Endothelial cell of coronary artery (primary cell): ENCODE data around the gene PARP3. TPM values are rescaled to one million over a fixed set of nuclear protein-coding genes. Genes with fewer than 3 reads are reported as not detected.

Experiments used
- total RNA-seq: library from RNA; depleted of rRNA; stranded (reverse); fragments of >200 nt; gene quantifications from 2 replicates; pipeline ENCODE4 v1.2.3, GENCODE V29; 2014

Gene PARP3
- 7.8 and 12.4 TPM in 2 replicates for total RNA-seq

DNA sequence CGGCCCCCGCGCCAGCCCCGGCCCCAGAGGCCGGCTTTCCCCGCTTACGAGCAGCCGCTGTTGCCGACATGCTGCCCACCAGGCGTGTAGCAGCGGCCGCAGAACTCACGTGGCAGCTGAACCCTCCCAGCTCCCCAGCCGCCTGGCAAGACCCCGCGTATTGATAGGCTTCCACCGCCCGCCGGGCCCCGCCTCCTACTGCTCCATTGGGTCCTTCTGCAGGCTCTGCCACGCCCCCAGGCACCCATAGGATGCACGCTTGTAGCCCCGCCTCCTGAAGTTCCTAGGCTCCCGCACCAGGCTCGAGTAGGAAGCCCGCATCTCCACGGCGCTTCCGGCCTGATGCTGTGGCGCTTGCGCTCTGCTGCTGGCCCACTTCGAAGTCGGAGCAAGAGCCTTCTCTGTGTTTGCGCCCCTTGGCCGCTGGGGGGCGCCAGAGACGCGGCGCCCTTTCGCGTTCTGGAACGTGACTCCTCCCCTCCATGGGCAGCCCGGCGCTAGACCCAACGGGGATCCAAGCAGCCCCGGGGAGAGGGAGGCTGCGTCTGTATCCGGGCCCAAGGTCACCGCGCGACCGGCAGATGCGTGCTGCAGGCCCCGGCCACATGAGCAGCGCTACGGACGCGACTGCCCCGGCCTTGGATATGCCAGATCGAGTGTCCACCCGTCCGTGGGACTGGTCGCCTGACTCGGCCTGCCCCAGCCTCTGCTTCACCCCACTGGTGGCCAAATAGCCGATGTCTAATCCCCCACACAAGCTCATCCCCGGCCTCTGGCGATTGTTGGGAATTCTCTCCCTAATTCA is at the start of gene PARP3, which contains the start of gene RRP9:
TSS of gene PARP3 (plus strand) at position 566 of the 805 bp plus-strand sequence. CDS start 993 bp downstream, outside the sequence.
TSS of gene RRP9 (minus strand) at position 107 of the 805 bp plus-strand sequence. CDS start at position 70, 37 bp downstream.

DNA sequence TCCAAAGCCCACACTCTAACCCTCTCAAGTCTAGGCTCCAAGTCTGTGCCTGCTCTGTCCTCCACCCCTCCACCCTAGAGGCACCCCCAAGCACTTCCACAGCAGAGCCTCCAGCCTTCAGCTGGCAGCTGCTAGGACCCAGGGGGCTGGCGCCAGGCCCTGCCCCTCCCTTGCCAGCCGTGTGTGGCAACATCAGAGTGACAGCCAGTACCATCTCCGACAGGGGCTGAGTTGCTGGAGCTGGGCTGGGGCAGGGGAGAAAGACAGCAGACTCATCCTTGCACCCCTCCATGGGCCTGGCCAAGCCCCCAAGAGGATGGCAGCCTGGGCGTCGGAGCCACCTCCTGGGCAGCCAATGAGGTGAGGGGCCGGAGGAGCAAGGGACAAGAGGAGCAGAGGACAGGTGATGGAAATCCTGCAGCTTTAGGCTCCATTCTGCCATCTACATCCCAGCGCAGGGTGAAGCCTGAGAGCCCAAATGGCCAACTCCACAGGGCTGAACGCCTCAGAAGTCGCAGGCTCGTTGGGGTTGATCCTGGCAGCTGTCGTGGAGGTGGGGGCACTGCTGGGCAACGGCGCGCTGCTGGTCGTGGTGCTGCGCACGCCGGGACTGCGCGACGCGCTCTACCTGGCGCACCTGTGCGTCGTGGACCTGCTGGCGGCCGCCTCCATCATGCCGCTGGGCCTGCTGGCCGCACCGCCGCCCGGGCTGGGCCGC is 13.2 kb downstream of the PARP3 start, which contains the start of gene GPR62:
TSS of gene GPR62 (plus strand) at position 207 of the 718 bp plus-strand sequence. CDS start at position 479, 272 bp downstream.

DNA sequence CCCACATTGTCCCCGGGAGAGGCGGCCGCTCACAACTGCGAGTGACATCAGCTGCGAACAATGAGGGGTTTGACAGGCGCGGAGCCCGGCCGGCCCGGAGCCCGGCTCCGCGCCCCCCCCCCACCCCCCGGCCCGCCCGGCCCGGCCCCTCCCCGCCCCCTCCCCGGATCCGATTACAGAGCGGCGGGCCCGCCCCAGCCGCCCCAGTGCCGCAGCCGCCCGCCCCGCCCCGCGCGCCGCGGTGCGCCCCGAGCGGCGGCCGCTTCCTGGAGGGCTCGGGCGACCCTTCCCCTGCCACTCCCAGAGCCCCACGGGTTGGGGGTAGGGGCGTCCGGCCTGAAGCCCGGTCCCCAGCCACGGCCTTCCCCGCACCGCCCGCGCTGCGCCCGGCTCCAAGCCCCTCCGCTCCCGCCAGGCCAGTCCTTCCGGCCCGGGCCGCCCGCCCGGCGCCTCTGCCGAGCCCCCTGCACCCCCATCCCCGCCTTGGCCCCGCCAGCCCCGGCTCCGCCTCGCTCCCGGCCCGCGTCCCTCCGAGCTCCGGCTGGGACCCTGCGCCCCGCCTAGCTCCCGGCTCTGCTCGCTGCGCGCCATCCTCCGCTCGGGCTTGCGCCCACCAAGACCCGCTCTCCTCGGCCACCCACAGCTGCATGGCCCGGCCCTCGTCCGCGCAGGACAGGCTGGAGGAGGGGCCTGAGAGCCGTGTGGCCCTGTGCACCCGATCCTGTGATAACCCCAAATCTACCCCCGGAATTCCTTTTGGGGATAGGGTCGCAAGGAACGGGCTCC is 25.4 kb downstream of the PARP3 start, which contains the start of gene PCBP4:
TSS of gene PCBP4 (minus strand) at position 71 of the 786 bp plus-strand sequence. CDS start 6,214 bp downstream, outside the sequence.

DNA sequence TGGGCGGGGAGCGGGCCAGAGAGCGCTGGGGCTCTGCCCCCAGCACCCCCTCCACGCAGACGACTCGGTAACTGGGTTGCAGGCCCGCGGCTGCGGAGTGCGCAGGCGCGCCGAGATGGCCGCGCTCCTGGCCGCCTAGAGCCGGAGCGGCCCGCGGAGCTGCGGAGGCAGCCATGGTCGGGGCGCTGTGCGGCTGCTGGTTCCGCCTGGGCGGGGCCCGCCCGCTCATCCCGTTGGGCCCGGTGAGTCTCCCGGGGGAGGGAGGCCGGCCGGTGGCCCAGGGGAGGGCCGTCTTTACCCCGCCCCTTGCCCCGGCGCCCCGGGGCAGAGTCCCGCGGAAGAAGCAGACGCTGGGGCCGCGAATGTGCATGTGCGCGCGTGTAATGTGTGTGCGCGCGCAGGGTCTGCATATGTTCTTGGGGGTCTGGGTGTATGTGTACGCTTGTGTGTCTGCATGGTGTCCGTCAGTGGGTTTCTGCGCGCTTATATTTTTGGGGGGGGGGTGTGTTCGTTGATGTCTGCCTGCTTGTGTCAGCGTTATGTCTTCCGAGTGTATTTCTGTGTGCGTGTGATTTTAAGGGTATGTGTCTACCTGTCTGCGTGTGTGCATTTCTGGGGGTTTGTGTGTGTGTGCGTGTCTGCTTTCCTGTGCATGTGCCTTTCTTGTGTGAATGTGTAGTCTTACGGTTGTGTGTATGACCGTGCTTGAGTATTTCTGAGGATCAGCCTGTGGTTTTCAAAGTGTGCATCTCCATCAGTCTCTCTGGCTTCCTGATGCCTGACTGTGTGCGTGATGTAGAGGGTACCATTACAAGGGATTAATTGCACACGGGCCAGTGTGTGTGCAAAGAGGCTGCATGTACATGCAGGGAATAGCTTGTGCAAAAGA is 33.0 kb downstream of the PARP3 start, which contains the start of gene ABHD14A:
TSS of gene ABHD14A (plus strand) at position 102 of the 889 bp plus-strand sequence. CDS start at position 174, 72 bp downstream.

DNA sequence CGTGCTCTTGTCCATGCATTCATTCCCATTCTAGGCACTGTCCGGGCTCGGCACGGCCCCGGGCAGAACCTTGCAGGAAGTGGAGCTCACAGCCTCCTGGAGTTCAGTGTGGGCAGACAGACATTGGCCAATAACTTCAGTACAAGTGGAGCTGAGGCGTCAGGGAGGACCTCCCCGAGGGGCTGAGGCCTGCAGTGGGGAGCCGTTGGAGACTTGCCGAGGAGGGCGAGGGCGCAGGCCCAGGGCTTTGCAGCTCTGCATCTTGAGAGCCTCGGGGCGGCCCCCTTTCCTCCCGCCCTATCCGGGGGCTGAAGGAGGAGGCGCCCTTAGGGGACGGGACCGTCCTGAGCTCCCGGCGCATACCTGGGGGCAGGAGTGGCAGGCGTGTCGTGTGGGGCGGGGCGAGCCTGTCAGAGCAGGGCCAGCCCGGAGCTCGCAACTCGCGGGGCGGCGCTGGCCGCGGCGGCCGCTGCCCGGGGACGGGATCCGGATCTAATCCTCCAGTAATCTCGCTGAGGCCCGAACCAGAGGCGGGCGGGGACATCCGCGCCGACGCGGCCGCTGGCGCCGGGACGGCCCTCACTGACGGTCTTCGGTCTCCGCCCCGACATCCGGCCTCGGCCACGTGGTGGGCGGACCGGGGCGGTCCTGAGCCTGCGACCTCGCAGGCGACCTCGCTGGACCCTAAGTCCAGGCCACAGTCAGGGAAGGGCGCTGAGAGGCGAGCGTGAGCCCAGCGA is 40.8 kb downstream of the PARP3 start, which contains the start of gene ACY1:
TSS of gene ACY1 (plus strand) at position 698 of the 740 bp plus-strand sequence. CDS start 530 bp downstream, outside the sequence.

DNA sequence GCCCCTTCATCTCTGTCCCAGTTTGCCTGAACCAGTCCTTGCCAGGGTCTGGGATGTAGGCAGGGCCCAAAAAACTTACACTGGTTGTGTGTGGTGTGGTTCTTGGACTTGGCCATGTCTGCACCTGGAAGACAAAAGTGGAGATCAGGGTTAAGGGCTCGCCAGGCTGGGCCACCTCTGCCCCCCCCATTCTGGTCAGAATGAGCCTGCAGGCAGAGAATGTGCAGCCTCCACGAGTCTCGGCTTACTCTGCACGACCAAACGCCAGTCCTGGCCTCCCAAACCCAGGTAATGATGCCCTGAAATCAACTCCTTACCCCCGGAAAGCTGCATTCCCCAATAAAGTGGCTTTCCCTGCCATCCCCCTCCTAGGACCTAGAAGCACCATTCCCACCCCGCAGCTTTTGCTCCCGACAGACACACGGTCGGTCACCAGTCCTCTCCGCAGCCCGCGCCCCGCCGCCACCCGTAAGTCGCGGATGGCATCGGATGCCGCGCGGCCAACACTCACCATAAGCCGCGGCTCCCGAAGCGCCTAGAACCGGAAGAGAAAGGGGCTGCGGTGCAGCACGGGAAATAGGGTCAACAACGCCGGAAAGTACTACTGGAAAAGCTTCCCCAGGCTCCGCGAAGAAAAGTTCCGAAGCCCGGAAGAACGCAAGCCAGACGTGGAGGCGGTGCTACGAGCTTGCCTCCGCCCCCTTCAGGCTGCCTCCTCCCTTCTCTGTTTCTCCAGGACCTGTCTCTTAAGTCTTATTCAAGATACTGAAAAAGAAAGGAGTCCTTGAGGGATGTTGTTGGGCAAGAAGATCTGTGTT is 53.4 kb downstream of the PARP3 start, which contains the start of gene RPL29:
TSS of gene RPL29 (minus strand) at position 550 of the 818 bp plus-strand sequence. CDS start at position 116, 434 bp downstream.

Other genes with a start within 250 kb of the PARP3 start
- gene GRM2, start 235.3 kb upstream of the PARP3 start, total RNA-seq, result 0.09 TPM in 2 replicates
- not detected in 2 replicates for gene IQCF6, start 163.1 kb upstream of the PARP3 start, total RNA-seq
- gene IQCF2, start 80.7 kb upstream of the PARP3 start, total RNA-seq, result not detected in 2 replicates
- gene IQCF5, start 66.8 kb upstream of the PARP3 start, total RNA-seq, result not detected in 2 replicates
- not detected in 2 replicates for gene IQCF1, start 39.0 kb upstream of the PARP3 start, total RNA-seq
- gene RRP9, start 459 bp upstream of the PARP3 start, total RNA-seq, result 28.9 and 34.4 TPM in 2 replicates
- under 0.01 and 0.09 TPM in 2 replicates for gene GPR62, start 13.0 kb downstream of the PARP3 start, total RNA-seq
- 18.9 and 22.4 TPM in 2 replicates for gene PCBP4, start 25.1 kb downstream of the PARP3 start, total RNA-seq
- 7.9 and 10.3 TPM in 2 replicates for gene ABHD14B, start 31.7 kb downstream of the PARP3 start, total RNA-seq
- 4.3 and 5.1 TPM in 2 replicates for gene ABHD14A, start 32.7 kb downstream of the PARP3 start, total RNA-seq
- 18.0 and 18.8 TPM in 2 replicates for gene ACY1, start 41.2 kb downstream of the PARP3 start, total RNA-seq
- 1,227 and 1,287 TPM in 2 replicates for gene RPL29, start 53.5 kb downstream of the PARP3 start, total RNA-seq
- 8.4 and 10.1 TPM in 2 replicates for gene DUSP7, start 114.2 kb downstream of the PARP3 start, total RNA-seq
- gene POC1A, start 212.1 kb downstream of the PARP3 start, total RNA-seq, result 6.8 and 13.2 TPM in 2 replicates